ENCODE results near the gene AFF3. TPM values are rescaled to one million over a fixed set of nuclear protein-coding genes. Genes with fewer than 3 reads are reported as not detected.

Gene AFF3
- total RNA-seq, 1 donor from 2014 or later, result 7.3 TPM

GRCh38 chr2:100130595-100131391 lies 11.6 kb downstream of the AFF3 start:
- Mint-ChIP-seq H3K9me3 (ENCODE audit: low read depth) (no peaks in the 10 kb centered on the region), H3K4me3 (ENCODE audit: low read depth) (no peak overlapping the region), H3K36me3 (ENCODE audit: insufficient read depth) (no peaks in the 10 kb centered on the region), H3K27ac (no peak overlapping the region), H3K4me1 (ENCODE audit: low read depth) (peaks cover 5% of the 10 kb centered on the region), H3K27me3 (no peaks in the 10 kb centered on the region)
- DNase-seq (ENCODE audit: low spot score, unreplicated experiment), result no peak
- no peak for TF ChIP-seq CTCF (IDR thresholded peaks at IDR 0.05; ENCODE audit: unreplicated experiment)

DNA sequence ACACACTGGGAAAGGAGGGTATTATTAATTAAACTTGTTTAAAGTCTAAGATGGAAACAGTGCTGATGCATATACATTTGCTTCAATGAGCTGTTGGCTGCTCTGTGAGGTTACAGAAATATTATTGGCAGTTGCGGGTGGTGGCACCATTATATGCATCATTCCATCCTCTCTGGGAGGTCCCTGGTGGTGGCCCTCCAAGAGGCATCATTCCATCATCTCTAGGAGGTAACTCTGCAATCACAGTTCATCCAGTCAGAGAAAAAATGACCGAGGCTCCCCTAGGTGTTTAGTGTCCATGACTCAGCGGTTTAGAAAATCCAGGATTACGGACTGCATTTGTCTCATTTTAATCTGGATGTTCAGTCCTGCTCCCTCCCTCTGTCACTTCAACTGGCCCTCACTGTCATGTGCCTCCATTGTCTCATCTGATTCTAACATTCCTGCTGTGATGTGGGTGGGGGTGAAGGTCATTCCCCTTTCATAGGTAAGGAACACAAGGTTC lies 15.4 kb downstream of the AFF3 start:
- no peak overlapping the region for H3K4me3 Mint-ChIP-seq (ENCODE audit: low read depth)
- TF ChIP-seq CTCF (IDR thresholded peaks at IDR 0.05; ENCODE audit: unreplicated experiment), result no peak
- H3K9me3 Mint-ChIP-seq (ENCODE audit: low read depth), result no peaks in the 10 kb centered on the region
- H3K27ac Mint-ChIP-seq, result no peak overlapping the region
- no peaks in the 10 kb centered on the region for H3K36me3 Mint-ChIP-seq (ENCODE audit: insufficient read depth)
- peaks cover 3% of the 10 kb centered on the region for H3K27me3 Mint-ChIP-seq
- H3K4me1 Mint-ChIP-seq (ENCODE audit: low read depth), result peaks cover 9% of the 10 kb centered on the region
- DNase-seq (ENCODE audit: low spot score, unreplicated experiment), result no peak

- TF ChIP-seq CTCF (IDR thresholded peaks at IDR 0.05; ENCODE audit: unreplicated experiment), result no peak
- no peak overlapping the region for H3K4me3 Mint-ChIP-seq (ENCODE audit: low read depth)
- peaks cover 5% of the 10 kb centered on the region for H3K27me3 Mint-ChIP-seq
- no peaks in the 10 kb centered on the region for H3K36me3 Mint-ChIP-seq (ENCODE audit: insufficient read depth)
- H3K27ac Mint-ChIP-seq, result no peak overlapping the region
- H3K9me3 Mint-ChIP-seq (ENCODE audit: low read depth), result no peaks in the 10 kb centered on the region
- H3K4me1 Mint-ChIP-seq (ENCODE audit: low read depth), result peaks cover 9% of the 10 kb centered on the region
- DNase-seq (ENCODE audit: low spot score, unreplicated experiment), result no peak
These were observed 16.2 kb downstream of the AFF3 start for GRCh38 chr2:100126201-100126600.

DNA sequence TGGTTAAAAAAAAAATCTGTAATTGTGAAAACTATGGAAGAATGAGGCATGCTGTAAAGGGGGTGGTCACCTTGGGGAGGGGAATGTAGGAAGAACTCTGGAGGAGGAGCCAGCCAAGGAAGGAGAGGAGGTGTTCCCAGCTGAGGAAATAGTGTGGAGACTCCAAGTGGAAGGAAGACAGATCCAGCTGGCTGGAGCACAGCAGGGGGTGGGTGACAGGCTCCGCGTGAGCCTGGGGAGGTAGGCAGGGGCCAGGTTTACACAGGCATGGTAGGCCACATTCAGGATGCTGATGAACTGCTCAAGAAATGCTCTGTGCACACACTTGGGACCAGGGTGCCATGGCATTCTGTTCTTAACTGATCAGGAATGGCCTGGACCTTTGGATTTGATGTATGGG lies 16.8 kb downstream of the AFF3 start:
- Mint-ChIP-seq H3K36me3 (ENCODE audit: insufficient read depth) (no peaks in the 10 kb centered on the region), H3K4me1 (ENCODE audit: low read depth) (peaks cover 9% of the 10 kb centered on the region), H3K27me3 (peaks cover 5% of the 10 kb centered on the region), H3K4me3 (ENCODE audit: low read depth) (no peak overlapping the region), H3K27ac (no peak overlapping the region), H3K9me3 (ENCODE audit: low read depth) (no peaks in the 10 kb centered on the region)
- DNase-seq (ENCODE audit: low spot score, unreplicated experiment), result no peak
- TF ChIP-seq CTCF (IDR thresholded peaks at IDR 0.05; ENCODE audit: unreplicated experiment), result no peak

GRCh38 chr2:100124761-100125160 lies 17.6 kb downstream of the AFF3 start:
- DNase-seq (ENCODE audit: low spot score, unreplicated experiment), result no peak
- no peak for TF ChIP-seq CTCF (IDR thresholded peaks at IDR 0.05; ENCODE audit: unreplicated experiment)
- Mint-ChIP-seq H3K4me1 (ENCODE audit: low read depth) (peaks cover 9% of the 10 kb centered on the region), H3K4me3 (ENCODE audit: low read depth) (no peak overlapping the region), H3K27me3 (peaks cover 5% of the 10 kb centered on the region), H3K27ac (no peak overlapping the region), H3K9me3 (ENCODE audit: low read depth) (no peaks in the 10 kb centered on the region), H3K36me3 (ENCODE audit: insufficient read depth) (no peaks in the 10 kb centered on the region)

All from progenitor cell of endocrine pancreas (in vitro differentiated cells).